ENCODE measurements around the gene CAMTA1. TPM values are rescaled to one million over a fixed set of nuclear protein-coding genes. Genes with fewer than 3 reads are reported as not detected.

CAMTA1 gene
- total RNA-seq, 4 donors from 2014 or later, result 86.3 to 170 (median 132) TPM

- no peak for ATAC-seq
- 81 to 84% methylated on average over 2 to 7 of the region's 19 CpGs for WGBS, 2 donors (ENCODE audit: low coverage in 1 of 2)
- no peaks in the 10 kb centered on the region for H3K36me3 ChIP-seq
- peaks cover 0 to 14% (median 5%) of the 10 kb centered on the region in 3 donors for H3K4me1 ChIP-seq
- TF ChIP-seq EP300 (IDR thresholded peaks at IDR 0.05) (no peak), POLR2A (IDR thresholded peaks at IDR 0.05) (no peak), CTCF (IDR thresholded peaks at IDR 0.05) (no peak), POLR2AphosphoS5 (IDR thresholded peaks at IDR 0.05) (no peak)
- H3K9me3 ChIP-seq, result no peaks in the 10 kb centered on the region
- no peak overlapping the region for H3K4me3 ChIP-seq
- H3K27me3 ChIP-seq, result peaks cover 1% of the 10 kb centered on the region
- H3K27ac ChIP-seq, result no peak overlapping the region
These were observed 890.4 kb downstream of the CAMTA1 start for GRCh38 chr1:7675431-7676273.

GRCh38 chr1:7676274-7676945 lies 891.2 kb downstream of the CAMTA1 start:
- WGBS, 2 donors (ENCODE audit: low coverage in 1 of 2), result 65 to 90% methylated on average over 2 to 4 of the region's 15 CpGs
- TF ChIP-seq POLR2A (IDR thresholded peaks at IDR 0.05) (no peak), CTCF (IDR thresholded peaks at IDR 0.05) (no peak), POLR2AphosphoS5 (IDR thresholded peaks at IDR 0.05) (no peak)

GRCh38 chr1:7677111-7677510 lies 891.9 kb downstream of the CAMTA1 start:
- TF ChIP-seq EP300 (IDR thresholded peaks at IDR 0.05), result no peak
- no peak for TF ChIP-seq POLR2AphosphoS5 (IDR thresholded peaks at IDR 0.05)
- no peak for TF ChIP-seq POLR2A (IDR thresholded peaks at IDR 0.05)
- TF ChIP-seq CTCF (IDR thresholded peaks at IDR 0.05), result no peak
- no peak for ATAC-seq
- 87 to 88% methylated on average over 4 to 7 of the region's 7 CpGs for WGBS, 2 donors (ENCODE audit: low coverage in 1 of 2)
- Histone ChIP-seq H3K4me1 (peaks cover 0 to 21% (median 9%) of the 10 kb centered on the region in 3 donors), H3K4me3 (no peak overlapping the region), H3K27me3 (no peaks in the 10 kb centered on the region), H3K9me3 (no peaks in the 10 kb centered on the region), H3K27ac (no peak overlapping the region), H3K36me3 (no peaks in the 10 kb centered on the region)

More at GRCh38 chr1:7676274-7676945, 891.2 kb downstream of the CAMTA1 start:
- Histone ChIP-seq H3K27me3 (no peaks in the 10 kb centered on the region), H3K9me3 (no peaks in the 10 kb centered on the region), H3K4me1 (peaks cover 0 to 21% (median 9%) of the 10 kb centered on the region in 3 donors), H3K4me3 (no peak overlapping the region), H3K27ac (no peak overlapping the region), H3K36me3 (no peaks in the 10 kb centered on the region)
- no peak for ATAC-seq

GRCh38 chr1:7677815-7678214 lies 892.6 kb downstream of the CAMTA1 start:
- ATAC-seq, result no peak
- Histone ChIP-seq H3K4me3 (no peak overlapping the region), H3K36me3 (no peaks in the 10 kb centered on the region), H3K27me3 (no peaks in the 10 kb centered on the region), H3K4me1 (peaks cover 0 to 21% (median 9%) of the 10 kb centered on the region in 3 donors), H3K27ac (no peak overlapping the region), H3K9me3 (no peaks in the 10 kb centered on the region)
- 79 to 80% methylated on average over 1 to 7 of the region's 10 CpGs for WGBS, 2 donors (ENCODE audit: low coverage in 1 of 2)
- TF ChIP-seq EP300 (IDR thresholded peaks at IDR 0.05) (no peak), CTCF (IDR thresholded peaks at IDR 0.05) (no peak), POLR2AphosphoS5 (IDR thresholded peaks at IDR 0.05) (no peak)
